ENCODE measurements around the gene OR2J1.

- TF ChIP-seq CTCF (IDR thresholded peaks at IDR 0.05) (no peak), POLR2A (IDR thresholded peaks at IDR 0.05; ENCODE audit: low read depth) (no peak), POLR2AphosphoS5 (IDR thresholded peaks at IDR 0.05) (no peak)
Observed at GRCh38 chr6:29129326-29130012, 30.2 kb downstream of the OR2J1 start.

Data from esophagus muscularis mucosa (tissue), 3 donors.